Activated CD4-positive, alpha-beta T cell treated with anti-CD3 and anti-CD28 coated beads, Interleukin-2, amount 50 U/mL, for 48 hours (primary cell): ENCODE measurements around the gene LBHD1.
"Not testable (repeated sequence)": the region's sequence is repeated elsewhere in the genome, so short reads cannot be mapped to it uniquely, and the experiment has no call there.

Experiments
- DNase-seq, 2 experiments: peaks; one replicate each; pipeline ENCODE4 v3.0.0-alpha.2; 2020

Gene LBHD1

DNA sequence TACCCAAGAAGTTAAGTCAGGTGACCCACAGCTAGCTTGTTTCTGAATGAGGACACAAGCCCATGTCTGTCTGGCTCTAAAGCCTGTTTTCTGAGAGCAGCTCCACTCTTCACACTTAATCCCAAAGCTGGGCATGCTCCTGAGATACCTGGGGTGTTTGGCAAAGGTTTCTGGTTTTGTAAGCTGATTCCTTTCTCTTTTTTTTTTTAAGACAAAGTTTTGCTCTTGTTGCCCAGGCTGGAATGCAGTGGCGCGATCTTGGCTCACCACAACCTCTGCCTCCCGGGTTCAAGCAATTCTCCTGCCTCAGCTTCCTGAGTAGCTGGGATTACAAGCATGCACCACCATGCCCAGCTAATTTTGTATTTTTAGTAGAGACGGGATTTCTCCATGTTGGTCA is 21.6 kb upstream of the LBHD1 start:
- not testable (repeated sequence) for DNase-seq

DNA sequence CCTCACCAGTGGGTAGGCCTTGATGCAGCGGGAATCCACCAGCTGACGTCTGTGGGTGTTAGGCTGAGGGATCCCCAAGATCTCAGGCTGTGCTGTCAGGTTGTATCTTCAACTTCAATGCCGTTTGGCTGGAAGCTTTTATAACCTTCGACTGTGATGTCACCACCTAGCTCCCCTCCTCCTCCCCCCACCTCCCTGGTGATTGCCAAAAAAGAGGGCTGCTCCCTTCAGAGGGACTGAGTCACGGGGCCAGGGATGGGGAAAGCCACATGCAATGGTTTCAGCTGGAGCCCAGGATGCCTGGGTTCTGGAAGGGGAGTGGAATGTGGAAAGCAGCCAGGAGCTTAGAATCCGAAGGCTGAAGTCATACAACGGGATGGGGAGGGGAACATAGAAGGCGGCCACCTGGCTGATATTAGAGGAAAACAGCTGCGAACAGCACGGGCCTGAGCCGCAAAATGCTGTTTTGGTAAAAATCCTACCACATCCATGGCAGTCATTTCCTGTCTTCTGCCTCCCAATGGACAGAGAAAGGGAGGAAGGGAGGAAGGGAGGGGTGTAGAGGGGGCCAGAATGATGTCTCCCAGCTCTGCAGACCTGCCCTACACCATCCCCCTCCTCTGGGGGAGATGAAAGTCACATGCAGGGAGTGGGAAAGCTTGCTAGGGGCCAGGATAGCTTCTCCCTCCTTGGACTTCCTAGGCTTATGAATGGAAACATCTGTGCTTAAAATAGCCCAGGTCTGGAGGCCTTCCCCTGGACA is 17.5 kb upstream of the LBHD1 start, which contains the start of gene LRRN4CL:
TSS of gene LRRN4CL (minus strand) at position 110 of the 763 bp plus-strand sequence. CDS start 1,022 bp downstream, outside the sequence.
- DNase-seq = no peak

DNA sequence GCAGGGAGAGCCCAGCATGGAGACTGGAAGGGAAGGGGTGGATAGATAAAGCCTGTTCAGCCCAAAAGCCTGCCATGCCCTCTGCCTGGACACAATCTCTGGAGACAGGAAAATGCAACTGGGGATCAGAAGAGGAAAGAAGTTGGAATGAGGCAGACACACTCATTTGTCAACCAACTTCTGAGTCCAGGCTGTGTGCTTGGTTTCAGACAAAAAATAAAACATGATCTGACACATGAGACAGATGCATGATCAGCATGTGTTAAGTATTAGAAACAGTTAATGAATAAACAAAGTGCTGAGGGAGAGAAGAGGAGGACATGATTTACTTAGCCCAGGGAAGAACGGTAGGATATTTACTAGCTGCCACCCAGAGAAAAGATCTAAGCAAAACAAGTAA is 16.4 kb upstream of the LBHD1 start:
- DNase-seq = no peak

DNA sequence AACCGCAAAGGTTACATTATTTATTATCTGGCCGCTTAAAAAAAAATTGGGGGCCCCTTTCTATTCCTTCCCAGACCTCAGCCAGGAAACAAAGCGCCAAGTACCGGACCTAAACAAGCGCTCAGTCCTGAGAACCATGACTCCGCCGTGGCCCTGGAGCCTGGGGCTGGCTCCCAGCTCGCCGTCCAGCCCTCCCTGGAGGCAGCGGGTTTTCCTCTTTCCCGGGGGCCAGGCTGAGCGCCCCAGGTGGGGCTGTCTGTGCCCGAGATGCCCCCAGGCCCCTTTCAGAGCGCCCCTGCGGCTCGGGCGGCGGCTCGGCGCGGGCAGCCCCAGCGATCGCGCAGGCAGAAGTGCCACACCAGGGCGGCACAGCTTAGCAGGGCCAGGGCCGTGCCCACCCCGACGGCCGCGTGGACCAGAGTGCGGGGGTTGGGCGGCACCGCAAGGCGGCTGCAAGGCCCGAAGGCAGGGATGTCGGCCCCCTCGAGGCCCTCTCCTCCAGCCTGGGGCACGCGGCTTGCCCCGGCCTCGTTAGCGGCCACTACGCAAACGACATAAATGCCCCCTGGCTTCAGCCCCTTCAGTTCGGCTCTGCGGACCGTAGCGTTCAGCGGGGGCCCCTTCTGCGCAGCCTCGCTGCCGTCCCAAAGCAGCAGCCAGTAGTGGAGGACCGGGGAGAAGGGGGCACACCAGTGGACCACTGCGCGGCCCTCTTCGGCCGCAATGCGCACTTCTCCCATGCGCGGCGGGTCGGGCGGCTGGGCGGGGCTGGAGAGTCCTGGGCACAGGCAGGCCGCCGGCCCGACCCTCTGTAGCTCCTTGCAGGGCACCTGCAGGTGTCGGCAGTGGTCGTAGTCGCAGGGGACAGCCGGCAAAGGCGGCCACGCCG is 15.7 kb upstream of the LBHD1 start:
- DNase-seq = no peak

- no peak for DNase-seq
Observed at GRCh38 chr11:62682518-62682917, 10.5 kb upstream of the LBHD1 start.

GRCh38 chr11:62680825-62681240 is 8.8 kb upstream of the LBHD1 start:
- peak in 1 of 2 experiments; percentile 49 for DNase-seq

DNA sequence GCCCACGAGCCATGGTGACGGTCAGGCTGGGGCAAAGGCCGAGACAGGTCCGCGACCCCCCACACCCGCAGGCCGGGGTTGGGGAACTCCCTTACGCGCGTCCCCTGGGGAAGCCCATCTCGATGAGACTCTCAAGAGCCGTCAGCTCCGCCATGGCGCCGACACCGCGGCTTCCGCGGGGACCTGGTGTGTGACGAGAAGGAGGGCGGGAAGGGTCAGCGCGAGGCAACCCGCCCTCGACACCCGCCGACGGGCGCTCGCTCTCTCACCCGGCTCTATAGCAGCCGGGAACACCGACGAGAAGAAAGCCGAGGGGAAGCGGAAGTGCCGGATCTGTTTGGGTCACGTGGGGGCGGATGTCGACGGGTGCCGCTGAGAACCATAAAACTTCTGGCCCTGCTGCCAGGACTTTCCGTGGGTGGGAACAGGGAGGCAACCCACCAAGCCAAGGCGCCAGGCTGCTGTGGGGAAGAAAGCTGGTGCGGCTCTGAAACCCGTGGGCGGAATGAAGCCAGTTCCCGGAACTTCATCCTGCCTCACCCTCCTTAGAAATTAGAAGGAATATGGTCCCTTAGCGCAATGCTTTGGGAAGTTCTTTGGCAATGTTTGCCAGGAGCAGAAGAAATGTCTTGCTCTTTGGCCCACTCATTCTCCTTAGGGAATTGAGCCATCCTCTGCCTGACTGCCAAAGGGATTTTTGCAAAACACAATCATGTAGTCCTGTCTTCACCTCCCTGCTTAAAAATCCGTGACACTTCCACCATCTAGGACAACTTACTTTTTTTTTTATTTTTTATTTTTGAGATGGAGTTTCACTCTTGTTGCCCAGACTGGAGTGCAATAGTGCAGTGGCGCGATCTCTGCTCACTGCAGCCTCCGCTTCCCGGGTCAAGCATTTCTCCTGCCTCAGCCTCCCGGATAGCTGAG is 7.0 kb upstream of the LBHD1 start, which contains the start of gene UBXN1:
TSS of gene UBXN1 (minus strand) at position 304 of the 927 bp plus-strand sequence. CDS start at position 154, 150 bp downstream.
- peak; percentile 88 to 91 for DNase-seq

- DNase-seq = no peak
Observed at GRCh38 chr11:62678433-62678769, 6.3 kb upstream of the LBHD1 start.

DNA sequence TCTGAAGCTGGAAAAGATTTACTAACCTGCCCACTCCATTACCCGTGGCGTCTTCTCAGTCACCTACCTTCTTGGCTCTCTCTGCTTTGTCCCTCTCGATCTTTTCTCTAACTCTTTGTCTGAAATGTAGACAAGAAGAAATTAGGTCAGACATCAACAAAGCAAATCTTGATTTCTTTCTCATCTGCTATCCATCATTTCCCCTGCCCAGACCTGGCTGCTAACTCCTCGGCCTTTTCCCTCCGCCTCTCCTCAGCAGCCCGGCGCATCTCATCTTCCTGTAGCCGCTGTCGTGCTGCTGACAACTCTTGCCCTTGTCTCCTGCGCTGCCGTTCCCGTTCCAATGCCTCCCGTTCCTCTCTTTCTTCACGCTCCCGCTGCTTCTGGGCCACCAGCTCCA is 5.6 kb upstream of the LBHD1 start:
- DNase-seq = no peak

GRCh38 chr11:62677156-62677555 is 5.1 kb upstream of the LBHD1 start:
- no peak for DNase-seq

GRCh38 chr11:62676698-62677097 is 4.6 kb upstream of the LBHD1 start:
- no peak for DNase-seq

GRCh38 chr11:62675415-62675814 is 3.3 kb upstream of the LBHD1 start:
- DNase-seq = not testable (repeated sequence)

DNA sequence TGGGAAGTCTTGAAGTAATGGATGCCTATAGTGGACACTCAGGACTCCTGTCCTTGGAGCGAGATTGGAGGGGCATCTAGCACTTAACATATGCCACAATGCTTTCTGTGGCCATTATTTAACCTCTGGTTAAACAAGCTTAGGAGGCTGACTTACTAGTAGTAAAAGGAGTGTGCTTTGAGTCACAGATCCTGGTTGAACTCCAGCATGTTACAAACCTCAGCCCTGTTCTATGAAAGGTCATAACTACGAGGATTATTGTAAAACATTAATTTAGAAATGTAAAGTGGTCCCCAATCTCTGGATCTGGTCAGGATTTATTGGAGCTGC is 1.1 kb upstream of the LBHD1 start:
- DNase-seq = no peak

DNA sequence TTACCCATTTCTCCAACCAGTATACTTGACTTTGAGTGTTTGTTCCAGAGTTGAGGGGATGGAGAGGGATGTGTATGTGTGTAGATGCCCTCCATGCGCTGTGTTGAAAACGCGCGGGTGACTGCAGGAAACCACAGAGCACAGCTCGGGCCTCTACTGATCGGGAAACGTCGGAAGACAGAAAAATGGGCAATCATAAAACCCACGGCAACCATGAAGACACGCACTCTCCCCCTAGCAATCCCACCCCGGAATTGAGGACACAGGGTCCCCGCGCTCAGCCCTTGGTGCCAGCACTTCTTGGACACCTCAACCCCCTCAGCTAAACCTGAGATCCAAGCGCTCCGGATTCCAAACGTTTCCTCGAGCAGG is 845 bp downstream of the LBHD1 start:
- no peak for DNase-seq

DNA sequence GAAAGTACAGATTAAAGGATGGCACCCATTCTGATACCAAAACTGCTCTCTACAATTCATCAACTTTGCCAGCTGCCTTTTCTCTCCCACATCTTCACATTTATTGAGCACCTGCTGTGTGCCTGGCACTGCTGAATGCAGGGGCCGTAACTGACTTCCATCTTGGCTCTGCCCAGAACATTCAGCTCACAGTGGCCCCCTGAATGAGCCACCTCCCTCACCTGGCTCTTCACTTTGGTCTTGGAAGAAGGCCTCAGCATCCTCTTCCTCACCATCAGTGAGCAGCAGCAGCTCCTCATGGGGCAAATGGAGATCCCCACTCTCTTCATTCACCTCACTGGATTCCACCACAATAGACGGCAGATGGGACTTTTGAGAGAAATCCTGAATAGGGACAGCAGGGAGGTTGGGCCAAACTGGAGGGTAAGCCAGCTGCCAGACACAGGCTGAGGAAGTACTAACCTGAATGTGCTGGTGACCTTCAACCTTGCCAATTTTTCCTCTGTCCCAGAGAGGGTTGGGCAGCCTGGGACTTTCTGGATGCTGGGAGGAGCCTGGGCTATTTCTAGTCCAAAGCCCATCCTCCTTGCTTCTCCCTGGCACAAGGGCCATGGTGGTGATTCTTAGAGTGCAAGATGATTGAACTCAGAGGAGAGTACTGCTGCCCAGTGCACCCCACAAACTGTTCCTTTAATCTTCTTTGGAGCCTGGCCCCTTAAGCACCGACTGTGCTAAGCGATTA is 2.5 kb downstream of the LBHD1 start:
- DNase-seq = no peak

GRCh38 chr11:62667460-62667859 is 4.6 kb downstream of the LBHD1 start:
- DNase-seq = no peak

DNA sequence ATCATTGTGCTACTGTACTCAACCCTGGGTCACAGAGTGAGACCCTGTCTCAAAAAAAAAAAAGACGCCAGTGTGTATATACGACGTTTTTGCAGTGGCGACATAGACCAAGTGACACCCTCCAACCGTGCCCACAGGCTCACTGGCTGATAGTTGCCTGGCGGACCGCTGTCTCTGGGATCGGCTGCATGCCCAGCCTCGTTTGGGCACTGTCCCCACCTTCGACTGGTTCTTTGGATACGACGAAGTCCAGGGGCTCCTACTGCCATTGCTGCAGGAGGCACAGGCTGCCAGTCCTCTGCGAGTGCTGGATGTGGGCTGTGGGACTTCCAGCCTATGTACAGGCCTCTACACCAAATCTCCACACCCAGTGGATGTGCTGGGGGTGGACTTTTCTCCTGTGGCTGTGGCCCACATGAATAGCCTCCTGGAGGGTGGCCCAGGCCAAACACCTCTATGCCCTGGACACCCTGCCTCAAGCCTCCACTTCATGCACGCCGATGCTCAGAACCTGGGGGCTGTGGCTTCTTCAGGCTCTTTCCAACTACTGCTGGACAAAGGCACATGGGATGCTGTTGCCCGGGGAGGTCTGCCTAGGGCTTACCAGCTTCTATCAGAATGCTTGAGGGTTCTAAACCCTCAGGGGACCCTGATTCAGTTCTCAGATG is 5.7 kb downstream of the LBHD1 start:
- peak in 1 of 2 experiments; percentile 37 for DNase-seq

GRCh38 chr11:62665599-62666258 is 6.3 kb downstream of the LBHD1 start:
- DNase-seq = peak; percentile 60 to 67

DNA sequence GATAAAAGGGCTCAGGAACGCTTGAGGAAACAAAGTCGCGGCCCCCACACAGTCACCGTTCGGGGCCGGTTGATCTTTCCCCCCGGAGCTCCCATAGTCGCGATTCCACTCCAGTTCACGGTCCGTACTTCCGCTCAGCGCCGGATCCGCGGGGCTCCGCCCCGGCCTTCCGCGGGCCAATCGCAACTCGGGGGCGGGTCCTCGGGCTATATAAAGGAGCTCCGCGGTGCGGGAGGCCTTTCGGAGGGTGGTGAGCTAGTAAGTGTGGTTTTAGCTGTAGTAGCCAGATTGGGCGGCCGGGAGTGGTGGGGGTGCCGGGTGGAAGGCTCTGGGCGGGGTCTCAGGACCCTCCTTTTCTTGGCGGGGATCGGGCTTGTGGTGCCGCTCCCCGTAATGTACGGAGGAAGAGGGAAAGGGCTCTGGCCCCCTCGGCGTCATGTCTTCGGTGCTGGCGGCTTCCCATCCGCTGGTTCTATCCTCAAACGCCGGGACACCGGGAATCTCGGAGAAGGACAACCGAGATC is 6.9 kb downstream of the LBHD1 start, which contains the start of the genes C11orf98 and CSKMT:
TSS of gene C11orf98 (minus strand) at position 136 of the 524 bp plus-strand sequence. CDS start at position 95, 41 bp downstream.
TSS of gene CSKMT (plus strand) at position 238 of the 524 bp plus-strand sequence. CDS start 568 bp downstream, outside the sequence.
- peak; percentile 96 to 97 for DNase-seq

DNA sequence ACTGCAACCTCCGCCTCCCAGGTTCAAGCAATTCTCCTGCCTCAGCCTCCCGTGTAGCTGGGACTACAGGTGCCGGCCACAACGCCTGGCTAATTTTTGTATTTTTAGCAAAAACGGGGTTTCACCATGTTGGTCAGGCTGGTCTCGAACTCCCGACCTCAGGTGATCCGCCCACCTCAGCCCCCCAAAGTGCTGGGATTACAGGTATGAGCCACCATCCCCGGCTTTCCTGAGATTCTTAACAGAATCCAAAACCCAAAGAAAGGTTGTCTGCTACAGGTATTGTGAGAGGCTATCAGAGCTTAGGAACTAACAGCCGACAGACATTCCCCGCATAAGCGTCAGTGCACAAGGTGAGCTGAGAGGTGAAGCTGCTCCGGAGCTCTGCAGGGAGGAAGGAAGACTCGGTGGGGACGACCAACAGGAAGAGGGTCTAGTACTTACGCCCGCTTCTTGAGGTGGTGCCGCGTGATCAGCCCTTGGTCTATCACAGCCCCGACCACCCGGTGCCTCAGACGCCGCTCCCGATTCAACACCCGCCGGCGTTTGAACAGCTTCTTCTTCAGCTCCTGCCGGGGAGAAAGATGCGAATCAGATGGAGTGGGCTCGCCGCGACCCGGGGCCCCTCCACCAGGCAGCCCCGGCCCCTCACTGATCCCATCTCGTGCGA is 7.5 kb downstream of the LBHD1 start:
- peak; percentile 59 for DNase-seq
